K562 (cell line): Measurements from ENCODE around the gene PDIA4. TPM values are rescaled to one million over a fixed set of nuclear protein-coding genes. Genes with fewer than 3 reads are reported as not detected.

Source experiments
- ATAC-seq: fragments of 200-7000 bp; cut with Tn5 transposase; 3 replicates; pipeline ENCODE4 v1.9.1; 2020; ENCODE audit warnings: moderate library complexity
- BruUV-seq: library from RNA; stranded (reverse); fragments of 400-500 nt; replicated peaks from 2 replicates; lab custom pipeline; 2021; lab: Mats Ljungman, UMichigan
- CTCF ChIA-PET: fragments of 300-600 bp; formaldehyde crosslinking; extraction: SDS; loops from one replicate; lab custom pipeline; 2021; ENCODE audit warnings: low intra/inter-chr PET ratio; lab: Yijun Ruan, JAX
- POLR2A ChIA-PET: fragments of 300-600, 350-650 bp; sonication (Branson Sonifier 250); formaldehyde crosslinking; extraction: SDS; loops from one replicate; lab custom pipeline; 2021; ENCODE audit warnings: antibody characterized with exemption, inconsistent platforms; lab: Yijun Ruan, JAX
- DNase-seq, 4 experiments: peaks; one replicate each; pipeline versions ENCODE4 v3.0.0 to v3.0.0-alpha.2; 2011 to 2018; ENCODE audit warnings: low spot score in 3 of 4, mixed read lengths in 3 of 4; ENCODE audit errors: extremely low read depth in 1 of 4
- FAIRE-seq: peaks from 2 replicates; lab custom pipeline; 2011; peaks lifted over from hg19 to GRCh38; lab: Jason Lieb, UNC
- H2AFZ ChIP-seq: 2 replicates; pipeline ENCODE4 v1.6.0; 2011; ENCODE audit warnings: low read depth, low read length, control low read depth, inconsistent platforms
- H3K27ac ChIP-seq: fragments of 200-600 bp; 3 replicates; pipeline ENCODE4 v1.8.0; 2011; ENCODE audit warnings: low read depth, mild to moderate bottlenecking, control low read depth, inconsistent platforms, low read length, moderate library complexity, mixed read lengths; ENCODE audit errors: extremely low read depth
- H3K27me3 ChIP-seq, 2 experiments: fragments of 300-600 bp in 1 of 2; 2 replicates in 1 of 2; 3 replicates in 1 of 2; pipeline versions ENCODE4 v1.6.0 to v1.8.0; 2011; ENCODE audit warnings: inconsistent platforms in 2 of 2, low read length in 2 of 2, mild to moderate bottlenecking in 1 of 2, mixed read lengths in 1 of 2, moderate library complexity in 1 of 2; ENCODE audit not compliant: control insufficient read depth in 2 of 2, insufficient read depth in 2 of 2
- H3K36me3 ChIP-seq: fragments of 300-600 bp; 3 replicates; pipeline ENCODE4 v1.8.0; 2011; ENCODE audit warnings: mild to moderate bottlenecking, low read length, inconsistent platforms; ENCODE audit not compliant: control insufficient read depth, insufficient read depth
- H3K4me1 ChIP-seq, 2 experiments: fragments of 200-600 bp in 1 of 2; replicated peaks in 1 of 2; 2 replicates in 1 of 2; 3 replicates in 1 of 2; pipeline versions ENCODE4 v1.5.1 to v1.8.0; 2011; ENCODE audit warnings: inconsistent platforms in 2 of 2, low read length in 2 of 2, mild to moderate bottlenecking in 1 of 2, mixed read lengths in 1 of 2, moderate library complexity in 1 of 2; ENCODE audit not compliant: control insufficient read depth in 2 of 2, insufficient read depth in 2 of 2
- H3K4me2 ChIP-seq: 2 replicates; pipeline ENCODE4 v1.6.1; 2011; ENCODE audit warnings: low read length, control low read depth, inconsistent platforms, mixed read lengths; ENCODE audit not compliant: insufficient read depth
- H3K4me3 ChIP-seq: fragments of 200-600 bp; sonication (generic), shearing (Covaris generic); 2 replicates; pipeline ENCODE4 v1.5.1; 2016; ENCODE audit warnings: control low read depth, inconsistent platforms
- H3K79me2 ChIP-seq: fragments of 200-600 bp; 3 replicates; pipeline ENCODE4 v1.8.0; 2011; ENCODE audit warnings: low read length, inconsistent platforms; ENCODE audit not compliant: control insufficient read depth, insufficient read depth
- H3K9ac ChIP-seq, 2 experiments: 2 replicates each; pipeline versions ENCODE4 v1.6.0 to v1.6.1; 2011; ENCODE audit warnings: low read depth in 2 of 2, low read length in 2 of 2, control low read depth in 1 of 2, inconsistent platforms in 1 of 2, mild to moderate bottlenecking in 1 of 2, mixed read lengths in 1 of 2; ENCODE audit not compliant: insufficient read depth in 1 of 2
- H3K9me1 ChIP-seq: one replicate; pipeline ENCODE4 v1.6.0; 2011; ENCODE audit warnings: inconsistent platforms, mild to moderate bottlenecking, low read length, moderate library complexity; ENCODE audit not compliant: control insufficient read depth, insufficient read depth
- H3K9me3 ChIP-seq: replicated peaks from 2 replicates; pipeline ENCODE4 v1.5.1; 2011; ENCODE audit warnings: low read depth, low read length, inconsistent platforms; ENCODE audit not compliant: control insufficient read depth, insufficient read depth
- H4K20me1 ChIP-seq: replicated peaks from 2 replicates; pipeline ENCODE4 v1.6.1; 2011; ENCODE audit warnings: low read length, inconsistent platforms, mixed read lengths; ENCODE audit not compliant: control insufficient read depth, insufficient read depth
- CREB3L1 ChIP-seq: fragments of 450-650 bp; IDR thresholded peaks from 2 replicates; pipeline ENCODE4 v1.6.1; 2014; ENCODE audit warnings: low read depth, mild to moderate bottlenecking, moderate library complexity, borderline replicate concordance
- LCOR ChIP-seq: sonication (generic); formaldehyde crosslinking; IDR thresholded peaks from 2 replicates; pipeline ENCODE4 v1.8.0; 2022; ENCODE audit warnings: mild to moderate bottlenecking, missing genetic modification reagents
- PHF21A ChIP-seq: fragments of 450-650 bp; IDR thresholded peaks from 2 replicates; pipeline ENCODE4 v1.6.1; 2017; ENCODE audit warnings: low read depth, borderline replicate concordance
- POLR2B ChIP-seq: fragments of 450-650 bp; IDR thresholded peaks from 2 replicates; pipeline ENCODE4 v1.6.1; 2018; ENCODE audit warnings: low read depth; ENCODE audit not compliant: partially characterized antibody
- POLR2G ChIP-seq: fragments of 200-400 bp; formaldehyde crosslinking; IDR thresholded peaks from 2 replicates; pipeline ENCODE4 v1.6.1; 2017; ENCODE audit warnings: low read depth, mild to moderate bottlenecking, antibody characterized with exemption, low read length, moderate library complexity
- POLR3A ChIP-seq: IDR thresholded peaks from 2 replicates; pipeline ENCODE4 v1.6.1; 2011; ENCODE audit warnings: borderline replicate concordance, mild to moderate bottlenecking, moderate library complexity; ENCODE audit not compliant: insufficient read length, insufficient read depth; ENCODE audit errors: extremely low read depth
- RBFOX2 ChIP-seq: fragments of 200-400 bp; formaldehyde crosslinking; IDR thresholded peaks from 2 replicates; pipeline ENCODE4 v1.6.1; 2017; ENCODE audit warnings: low read depth, mild to moderate bottlenecking, low read length, moderate library complexity
- RBM22 ChIP-seq: fragments of 200-400 bp; formaldehyde crosslinking; IDR thresholded peaks from 2 replicates; pipeline ENCODE4 v1.6.1; 2018; ENCODE audit warnings: low read length, low read depth; ENCODE audit not compliant: poor library complexity, severe bottlenecking
- SUPT5H ChIP-seq: fragments of 450-650 bp; IDR thresholded peaks from 2 replicates; pipeline ENCODE4 v1.6.1; 2016
- TEAD4 ChIP-seq, 2 experiments: sonication (generic) in 1 of 2; formaldehyde crosslinking in 1 of 2; IDR thresholded peaks; 2 replicates each; pipeline versions ENCODE4 v1.6.1 to v1.8.0; 2012 to 2022; ENCODE audit warnings: borderline replicate concordance in 1 of 2, inconsistent platforms in 1 of 2, low read length in 1 of 2, mild to moderate bottlenecking in 1 of 2, missing genetic modification reagents in 1 of 2
- TFAP4 ChIP-seq: sonication (generic); formaldehyde crosslinking; IDR thresholded peaks from 2 replicates; pipeline ENCODE4 v1.8.0; 2022; ENCODE audit warnings: missing genetic modification reagents, mild to moderate bottlenecking, moderate library complexity, borderline replicate concordance
- WGBS: fragments of 100-300 bp; shearing (Covaris generic); methylation state at CpG from one replicate; pipeline ENCODE4 v1.1.6; 2016; ENCODE audit warnings: low coverage, mixed read lengths; ENCODE audit not compliant: insufficient coverage; ENCODE audit errors: missing lambda C conversion rate; 5-methylcytosine and 5-hydroxymethylcytosine counted together
- in situ Hi-C: fragments of 300-500 bp; cut with MboI; formaldehyde crosslinking; loops from 4 replicates; pipeline ENCODE4 v1.15.0; 2018; ENCODE audit warnings: inconsistent platforms, mixed read lengths
- intact Hi-C: fragments of 100-400 bp; cut with micrococcal nuclease; formaldehyde crosslinking; loops from 2 replicates; pipeline ENCODE4 v1.14.2; 2022
- polyA plus RNA-seq, 8 experiments: library from polyadenylated mRNA; depleted of rRNA in 4 of 8; stranded (reverse) in 5 of 8; unstranded in 3 of 8; fragments of >200 nt; fragmentation: Nextera tagmentation in 2 of 8; fragmentation: Illumina TruSeq in 1 of 8; extraction: Ambion mirVana in 2 of 8; extraction: Trizol in 1 of 8; gene quantifications; 2 replicates each; pipeline versions ENCODE4 v1.2.1 to v1.2.3, GENCODE V29; 2011 to 2014; ENCODE audit warnings: inconsistent platforms in 1 of 8, missing spikeins in 1 of 8
- total RNA-seq, 7 experiments: library from RNA; depleted of rRNA in 6 of 7; stranded (reverse); fragments of >200 nt in 6 of 7; fragmentation: Illumina TruSeq in 2 of 7; extraction: Trizol in 2 of 7; gene quantifications; 2 replicates each; pipeline versions ENCODE4 v1.2.1 to v1.2.3, GENCODE V29; 2011 to 2021; ENCODE audit warnings: low replicate concordance in 1 of 7

PDIA4 gene
- total and polyA plus RNA-seq, 9 of the 15 experiments (the other 6 are each of a cell fraction or from before 2014, with no cell fraction given): 9.1 to 175 (median 146) TPM

- H3K79me2 ChIP-seq: no peaks in the 10 kb centered on the region
- FAIRE-seq (no peak), DNase-seq (no peak), ATAC-seq (no peak)
- H3K4me3 ChIP-seq: no peak overlapping the region
- ChIA-PET CTCF (no interaction called here), POLR2A (interaction anchor here (0.9 to 2.0 kb wide), 4 partner anchors 9 to 259 kb away, joined by 3 to 10 read pairs (median 4); partner anchors contain the start of gene ZNF783)
- H2AFZ ChIP-seq: no peak overlapping the region
- peak overlapping the region in 1 of 2 experiments; percentile 50; a peak in 1 of 4 replicates for H3K9ac ChIP-seq
- no peak overlapping the region for H3K27ac ChIP-seq
- H3K9me1 ChIP-seq: peaks cover 7% of the 10 kb centered on the region
- in situ Hi-C loops (loop anchor here (5.0 kb wide), 1 partner anchor 65 kb away; no protein-coding TSS in a partner anchor), intact Hi-C loops (no loop called here)
- peaks cover 60% of the 10 kb centered on the region for H3K36me3 ChIP-seq
- H3K4me2 ChIP-seq: no peak overlapping the region
- no TSS peak for BruUV-seq
- H4K20me1 ChIP-seq: peaks cover 7% of the 10 kb centered on the region
- H3K9me3 ChIP-seq: no peaks in the 10 kb centered on the region
- TF ChIP-seq POLR3A (no peak), POLR2G (peak; percentile 64), RBFOX2 (peak; percentile 30), POLR2B (peak; percentile 22), RBM22 (peak; percentile 63), CREB3L1 (no peak), TEAD4 (IDR thresholded peaks at IDR 0.05; ENCODE audit: low read length) (no peak), TEAD4 (CRISPR knock-in tag; IDR thresholded peaks at IDR 0.05; ENCODE audit: borderline replicate concordance) (no peak), TFAP4 (CRISPR knock-in tag) (0 out of 2 replicates have a peak, but pooled peaks have one; percentile 12), SUPT5H (0 out of 2 replicates have a peak, but pooled peaks have one; percentile 42), PHF21A (no peak), LCOR (no peak)
- peaks cover 0 to 3% of the 10 kb centered on the region in 2 experiments; a peak in 1 of 5 replicates for H3K4me1 ChIP-seq
- no peaks in the 10 kb centered on the region for H3K27me3 ChIP-seq
- 92% methylated on average over 13 of the region's 13 CpGs for WGBS
Observed at GRCh38 chr7:149002604-149003003, 25.7 kb downstream of the PDIA4 start.
